Vagina (tissue), 2 donors: Measurements from ENCODE around the gene TAF11L3. TPM values are rescaled to one million over a fixed set of nuclear protein-coding genes. Genes with fewer than 3 reads are reported as not detected.
"Not testable (repeated sequence)": the region's sequence is repeated elsewhere in the genome, so short reads cannot be mapped to it uniquely, and the experiment has no call there.

Experiments
- DNase-seq, 2 donors: peaks; one replicate each; pipeline ENCODE4 v3.0.0-alpha.2; 2017; ENCODE audit errors: extremely low spot score in 2 of 2
- H3K27ac ChIP-seq: fragments of 200-600 bp; sonication (generic); one replicate; pipeline ENCODE4 v1.5.1; 2019
- H3K27me3 ChIP-seq: fragments of 200-600 bp; sonication (generic); one replicate; pipeline ENCODE4 v1.5.1; 2019
- H3K36me3 ChIP-seq, 2 donors: fragments of 200-600 bp; sonication (generic); one replicate each; pipeline ENCODE4 v1.5.1; 2017 to 2019
- H3K4me1 ChIP-seq: fragments of 200-600 bp; sonication (generic); one replicate; pipeline ENCODE4 v1.5.1; 2019
- H3K4me3 ChIP-seq, 2 donors: fragments of 200-600 bp; sonication (generic); 1 replicate in 1 of 2; 2 replicates in 1 of 2; pipeline ENCODE4 v1.5.1; 2016 to 2019
- H3K9me3 ChIP-seq: fragments of 200-600 bp; sonication (generic); one replicate; pipeline ENCODE4 v1.5.1; 2019
- POLR2A ChIP-seq, 2 donors: fragments of 450-650 bp; IDR thresholded peaks; one replicate each; pipeline ENCODE4 v1.6.1; 2017; ENCODE audit warnings: antibody characterized with exemption in 2 of 2, mild to moderate bottlenecking in 2 of 2, moderate library complexity in 2 of 2
- POLR2AphosphoS5 ChIP-seq, 2 donors: sonication (generic); formaldehyde crosslinking; IDR thresholded peaks; one replicate each; pipeline ENCODE4 v1.9.0; 2017; ENCODE audit warnings: antibody characterized with exemption in 2 of 2, mild to moderate bottlenecking in 2 of 2, low read depth in 1 of 2; ENCODE audit not compliant: insufficient read depth in 1 of 2
- intact Hi-C: fragments of 100-400 bp; cut with DNase I; formaldehyde crosslinking; loops from one replicate; pipeline ENCODE4 v1.15.1; 2023
- total RNA-seq: library from RNA; depleted of rRNA; stranded (reverse); fragments of >200 nt; gene quantifications from one replicate; pipeline ENCODE4 v1.2.3, GENCODE V29; 2016
- TF ChIP-seq, protein P1 (sequence below), 3 experiments: fragments of 450-650 bp in 2 of 3; fragments of 200-600 bp in 1 of 3; sonication (generic) in 1 of 3; IDR thresholded peaks; one replicate each; pipeline ENCODE4 v1.5.1; 2017 to 2019; ENCODE audit warnings: antibody characterized with exemption in 3 of 3, mild to moderate bottlenecking in 2 of 3, moderate library complexity in 2 of 3

The TAF11L3 gene
- not detected for total RNA-seq

DNA sequence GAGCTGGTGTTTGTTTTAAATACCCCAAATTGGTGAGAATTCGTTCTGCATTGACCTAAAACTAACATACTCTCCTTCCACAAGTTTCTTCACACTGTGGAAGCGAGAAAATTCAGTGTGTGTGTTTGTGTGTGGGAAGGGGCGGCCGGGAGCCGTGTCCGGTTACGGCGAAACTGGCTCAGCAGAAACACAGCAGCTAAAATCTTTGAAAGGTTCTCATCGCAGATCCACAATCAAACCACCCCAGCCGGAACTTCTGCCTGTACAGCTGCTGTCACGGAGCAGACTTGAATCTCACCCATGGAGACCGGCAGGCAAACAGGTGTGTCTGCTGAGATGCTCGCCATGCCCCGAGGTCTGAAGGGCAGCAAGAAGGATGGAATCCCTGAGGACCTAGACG is at the start of gene TAF11L3:
Gene TAF11L3, plus strand, starts transcription at position 301 of the 400 bp plus-strand sequence.
- H3K9me3 ChIP-seq, H3K27ac ChIP-seq, H3K36me3 ChIP-seq, intact Hi-C loops, DNase-seq, H3K27me3 ChIP-seq, H3K4me3 ChIP-seq, H3K4me1 ChIP-seq: not testable (repeated sequence)

DNA sequence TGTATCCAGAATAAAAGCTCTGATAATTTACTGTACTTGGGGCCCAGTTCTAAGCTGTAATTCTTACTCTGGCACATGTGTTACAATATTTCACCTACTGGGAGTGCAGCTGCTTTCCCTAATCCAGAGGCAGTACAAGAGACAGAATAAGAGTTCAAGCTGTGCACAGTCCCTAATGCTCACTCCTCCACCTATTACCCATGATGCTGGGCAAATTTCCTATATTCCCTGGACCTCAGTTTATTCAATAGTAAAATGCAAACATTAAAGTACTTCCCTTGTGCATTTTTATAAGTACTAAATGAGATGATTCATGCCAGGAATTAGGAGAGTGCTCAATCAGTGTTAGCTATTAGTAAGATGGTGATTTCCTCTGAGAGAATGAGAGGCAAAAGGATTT is 48.1 kb upstream of the TAF11L3 start:
- intact Hi-C loops = no loop called here
- Histone ChIP-seq H3K4me1 (no peaks in the 10 kb centered on the region), H3K9me3 (no peaks in the 10 kb centered on the region), H3K27ac (no peak overlapping the region), H3K27me3 (no peaks in the 10 kb centered on the region), H3K4me3 (no peak overlapping the region), H3K36me3 (no peaks in the 10 kb centered on the region)
- TF ChIP-seq, protein P1, sequence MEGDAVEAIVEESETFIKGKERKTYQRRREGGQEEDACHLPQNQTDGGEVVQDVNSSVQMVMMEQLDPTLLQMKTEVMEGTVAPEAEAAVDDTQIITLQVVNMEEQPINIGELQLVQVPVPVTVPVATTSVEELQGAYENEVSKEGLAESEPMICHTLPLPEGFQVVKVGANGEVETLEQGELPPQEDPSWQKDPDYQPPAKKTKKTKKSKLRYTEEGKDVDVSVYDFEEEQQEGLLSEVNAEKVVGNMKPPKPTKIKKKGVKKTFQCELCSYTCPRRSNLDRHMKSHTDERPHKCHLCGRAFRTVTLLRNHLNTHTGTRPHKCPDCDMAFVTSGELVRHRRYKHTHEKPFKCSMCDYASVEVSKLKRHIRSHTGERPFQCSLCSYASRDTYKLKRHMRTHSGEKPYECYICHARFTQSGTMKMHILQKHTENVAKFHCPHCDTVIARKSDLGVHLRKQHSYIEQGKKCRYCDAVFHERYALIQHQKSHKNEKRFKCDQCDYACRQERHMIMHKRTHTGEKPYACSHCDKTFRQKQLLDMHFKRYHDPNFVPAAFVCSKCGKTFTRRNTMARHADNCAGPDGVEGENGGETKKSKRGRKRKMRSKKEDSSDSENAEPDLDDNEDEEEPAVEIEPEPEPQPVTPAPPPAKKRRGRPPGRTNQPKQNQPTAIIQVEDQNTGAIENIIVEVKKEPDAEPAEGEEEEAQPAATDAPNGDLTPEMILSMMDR (IDR thresholded peaks at IDR 0.05) = no peak
- TF ChIP-seq POLR2AphosphoS5 (IDR thresholded peaks at IDR 0.05; ENCODE audit: insufficient read depth in 1 of 2, low read depth in 1 of 2) = no peak
- TF ChIP-seq POLR2A (IDR thresholded peaks at IDR 0.05) = no peak
- DNase-seq = no peak

DNA sequence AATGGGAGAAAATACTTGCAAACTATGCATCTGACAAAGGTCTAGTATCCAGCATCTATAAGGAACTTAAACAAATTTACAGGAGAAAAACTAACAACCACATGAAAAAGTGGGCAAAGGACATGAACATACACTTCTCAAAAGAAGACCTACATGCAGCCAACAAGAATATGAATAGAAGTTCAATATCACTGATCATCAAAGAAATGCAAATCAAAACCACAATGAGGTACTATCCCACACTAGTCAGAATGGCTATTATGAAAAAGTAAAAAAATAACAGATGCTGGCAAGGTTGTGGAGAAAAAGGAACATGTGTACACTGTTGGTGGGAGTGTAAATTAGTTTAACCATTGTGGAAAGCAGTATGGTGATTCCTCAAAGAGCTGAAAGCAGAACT is 43.1 kb upstream of the TAF11L3 start:
- H3K27ac ChIP-seq, H3K9me3 ChIP-seq, H3K4me1 ChIP-seq, intact Hi-C loops, DNase-seq, H3K4me3 ChIP-seq, H3K27me3 ChIP-seq, H3K36me3 ChIP-seq: not testable (repeated sequence)

DNA sequence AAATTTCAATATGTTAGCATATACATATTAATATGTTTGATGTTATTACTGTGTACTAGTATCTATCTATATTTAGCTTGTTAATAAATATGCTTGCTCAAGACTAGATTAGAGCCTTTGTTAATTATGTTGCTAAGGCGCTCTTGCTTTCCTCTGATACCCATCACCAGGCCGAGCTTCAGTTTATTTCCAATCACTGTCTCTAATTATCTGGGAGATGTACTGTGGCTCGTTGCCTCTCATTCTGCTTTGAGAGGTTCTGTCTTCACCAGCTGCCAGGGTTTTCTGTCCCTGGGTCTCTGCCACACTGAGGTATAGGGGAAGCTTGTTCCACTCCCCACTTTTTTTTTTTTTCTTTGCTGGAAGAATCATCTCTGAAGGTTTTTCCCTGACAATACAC is 41.1 kb upstream of the TAF11L3 start:
- no peak overlapping the region for H3K27ac ChIP-seq
- H3K36me3 ChIP-seq = no peaks in the 10 kb centered on the region
- no peaks in the 10 kb centered on the region for H3K9me3 ChIP-seq
- no peaks in the 10 kb centered on the region for H3K4me1 ChIP-seq
- H3K27me3 ChIP-seq = no peaks in the 10 kb centered on the region
- H3K4me3 ChIP-seq = no peak overlapping the region
- intact Hi-C loops = no loop called here
- TF ChIP-seq, protein P1 (IDR thresholded peaks at IDR 0.05) = no peak
- no peak for TF ChIP-seq POLR2AphosphoS5 (IDR thresholded peaks at IDR 0.05; ENCODE audit: insufficient read depth in 1 of 2, low read depth in 1 of 2)
- no peak for TF ChIP-seq POLR2A (IDR thresholded peaks at IDR 0.05)
- no peak for DNase-seq

DNA sequence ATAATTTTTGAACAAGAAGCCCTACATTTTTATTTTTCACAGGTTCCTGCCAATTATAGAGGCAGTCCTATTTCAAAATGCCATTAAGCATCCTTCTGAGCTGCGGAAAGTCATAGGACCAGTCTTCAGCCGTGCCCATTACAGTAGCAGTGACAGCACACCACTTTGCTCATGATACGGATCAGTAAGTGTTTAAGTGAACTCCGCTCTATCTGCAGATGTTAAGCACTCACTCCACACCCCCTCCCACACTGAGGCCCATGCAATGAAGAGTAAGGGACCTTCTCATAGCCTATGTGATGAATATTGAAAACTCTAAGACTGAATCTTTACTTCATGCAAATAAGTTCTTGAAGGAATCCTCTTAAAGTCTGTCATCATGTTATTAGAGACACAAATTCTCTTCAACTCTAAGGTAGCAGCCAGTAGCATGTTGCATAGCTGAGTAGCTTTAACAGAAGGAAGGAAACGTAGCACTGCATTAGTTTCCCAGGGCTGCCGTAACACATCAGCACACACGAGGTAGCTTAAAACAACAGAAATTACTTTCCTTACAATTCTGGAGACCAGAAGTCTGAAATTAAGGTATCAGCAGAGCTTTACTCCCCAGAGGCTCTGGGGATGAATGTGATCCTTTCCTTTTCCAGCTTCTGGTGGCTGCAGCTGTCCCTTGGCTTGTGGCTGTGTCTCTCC is 40.4 kb upstream of the TAF11L3 start:
- intact Hi-C loops = no loop called here
- no peak for DNase-seq
- TF ChIP-seq POLR2AphosphoS5 (IDR thresholded peaks at IDR 0.05; ENCODE audit: insufficient read depth in 1 of 2, low read depth in 1 of 2) = no peak
- no peak for TF ChIP-seq POLR2A (IDR thresholded peaks at IDR 0.05)
- TF ChIP-seq, protein P1 (IDR thresholded peaks at IDR 0.05) = no peak
- no peaks in the 10 kb centered on the region for H3K36me3 ChIP-seq
- no peak overlapping the region for H3K27ac ChIP-seq
- no peaks in the 10 kb centered on the region for H3K9me3 ChIP-seq
- no peak overlapping the region for H3K4me3 ChIP-seq
- H3K27me3 ChIP-seq = no peaks in the 10 kb centered on the region
- H3K4me1 ChIP-seq = no peaks in the 10 kb centered on the region

DNA sequence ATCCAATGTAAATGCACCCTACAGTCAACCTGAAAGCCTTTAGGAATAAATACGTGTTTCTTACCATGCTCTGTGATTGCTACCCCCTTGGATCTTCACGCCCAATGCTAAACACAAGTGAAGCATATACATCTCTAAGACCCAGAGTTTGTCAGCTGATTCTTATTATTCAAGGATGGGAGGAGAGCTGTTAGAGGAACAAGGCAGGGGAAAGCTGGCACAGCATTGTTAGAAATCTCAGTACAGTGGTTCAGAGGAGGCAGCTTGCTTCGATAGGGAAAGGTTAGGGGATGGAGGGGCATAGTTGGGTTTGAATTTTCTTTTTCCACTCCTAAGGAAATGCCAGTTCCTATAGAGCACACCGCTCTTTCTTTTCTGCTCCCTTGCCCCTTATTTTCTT is 36.8 kb upstream of the TAF11L3 start:
- no peak for TF ChIP-seq POLR2A (IDR thresholded peaks at IDR 0.05)
- TF ChIP-seq POLR2AphosphoS5 (IDR thresholded peaks at IDR 0.05; ENCODE audit: insufficient read depth in 1 of 2, low read depth in 1 of 2) = no peak
- TF ChIP-seq, protein P1 (IDR thresholded peaks at IDR 0.05) = no peak
- H3K4me3 ChIP-seq = no peak overlapping the region
- H3K27me3 ChIP-seq = no peaks in the 10 kb centered on the region
- no peaks in the 10 kb centered on the region for H3K4me1 ChIP-seq
- H3K9me3 ChIP-seq = no peaks in the 10 kb centered on the region
- no peak overlapping the region for H3K27ac ChIP-seq
- DNase-seq = no peak
- intact Hi-C loops = no loop called here
- H3K36me3 ChIP-seq = no peaks in the 10 kb centered on the region
